Cerebellar nuclear complex (tissue), 1 donor: ENCODE measurements around the gene DENND1A.

Experiments
- DNase-seq, 2 experiments: peaks; one replicate each; lab custom pipeline; 2025; lab: John Stamatoyannopoulos, UW

Gene DENND1A

GRCh38 chr9:123530244-123530643 lies 399.7 kb downstream of the DENND1A start:
- no peak for DNase-seq

DNA sequence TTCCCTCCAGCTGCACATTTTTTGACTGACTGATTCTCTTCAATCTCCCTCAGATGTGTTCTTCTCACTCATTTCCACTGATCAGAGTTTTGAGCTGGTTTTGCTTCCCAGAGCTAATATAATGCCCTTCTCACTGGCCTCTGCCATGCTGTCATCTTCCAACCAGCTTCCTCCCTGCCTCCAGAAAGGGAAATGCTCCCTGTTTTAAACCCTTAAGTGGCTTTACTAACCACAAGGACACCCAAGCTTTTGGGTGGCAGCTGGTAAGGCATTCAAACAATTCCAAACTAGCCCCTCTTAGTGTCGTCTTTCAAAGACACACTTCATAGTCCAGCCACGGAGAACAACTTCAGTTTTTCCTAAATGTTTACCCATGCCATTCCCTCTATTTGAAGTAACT lies 401.4 kb downstream of the DENND1A start:
- no peak for DNase-seq

DNA sequence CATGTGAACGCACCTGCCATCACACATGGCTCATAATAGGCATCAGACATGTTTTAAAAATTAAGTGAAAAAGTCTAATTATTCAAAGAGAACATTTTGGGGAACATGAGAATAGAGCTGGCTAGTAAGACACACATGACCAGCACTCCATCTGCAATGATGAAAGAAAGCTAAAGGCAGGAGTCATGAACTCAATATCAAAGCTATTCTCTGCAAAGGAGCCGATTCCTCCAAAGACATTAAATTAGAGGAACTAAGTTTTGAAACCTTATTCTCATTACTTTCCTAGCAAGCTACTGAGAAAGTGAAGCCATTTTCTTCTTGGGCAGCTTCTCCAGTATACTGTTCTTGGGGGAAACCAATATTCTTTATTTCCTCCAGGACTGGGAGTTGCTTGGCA lies 401.9 kb downstream of the DENND1A start:
- DNase-seq: no peak

DNA sequence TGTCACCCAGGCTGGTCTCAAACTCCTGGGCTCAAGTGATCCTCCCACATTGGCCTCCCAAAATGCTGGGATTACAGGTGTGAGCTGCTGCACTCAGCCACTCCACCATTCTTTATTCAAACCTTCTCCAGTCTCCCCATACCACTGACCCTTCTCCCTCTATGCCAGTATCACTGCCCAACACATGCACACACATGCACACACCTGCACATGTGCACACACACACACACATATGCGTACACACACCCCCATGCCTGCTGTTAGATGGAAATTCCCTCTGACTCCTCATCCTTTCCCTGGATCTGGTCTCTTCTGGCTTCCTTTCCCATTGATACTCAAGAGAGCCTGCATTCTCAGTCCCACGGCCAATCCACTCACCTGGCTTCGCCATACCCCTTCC lies 404.0 kb downstream of the DENND1A start:
- DNase-seq: no peak

GRCh38 chr9:123525424-123525823 lies 404.5 kb downstream of the DENND1A start:
- DNase-seq: no peak

DNA sequence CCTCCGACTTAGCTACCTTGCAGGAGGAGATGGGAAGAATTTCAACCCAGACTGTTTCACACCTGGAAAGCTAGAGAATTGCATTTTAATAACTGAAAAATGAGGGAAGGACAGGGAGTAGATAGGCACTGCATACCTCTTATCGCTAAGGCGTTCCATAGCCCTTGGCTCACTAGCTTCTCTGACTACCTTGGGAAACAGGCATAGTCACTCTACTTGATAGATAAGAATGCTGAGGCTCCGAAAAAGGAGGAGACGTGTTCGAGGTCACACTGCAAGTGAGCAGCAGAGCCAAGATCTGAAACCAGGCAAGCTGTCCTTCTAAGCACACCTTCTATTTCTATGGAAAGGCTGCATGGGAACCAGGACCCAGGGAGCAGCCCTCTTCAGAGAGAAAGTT lies 405.1 kb downstream of the DENND1A start:
- DNase-seq: no peak

DNA sequence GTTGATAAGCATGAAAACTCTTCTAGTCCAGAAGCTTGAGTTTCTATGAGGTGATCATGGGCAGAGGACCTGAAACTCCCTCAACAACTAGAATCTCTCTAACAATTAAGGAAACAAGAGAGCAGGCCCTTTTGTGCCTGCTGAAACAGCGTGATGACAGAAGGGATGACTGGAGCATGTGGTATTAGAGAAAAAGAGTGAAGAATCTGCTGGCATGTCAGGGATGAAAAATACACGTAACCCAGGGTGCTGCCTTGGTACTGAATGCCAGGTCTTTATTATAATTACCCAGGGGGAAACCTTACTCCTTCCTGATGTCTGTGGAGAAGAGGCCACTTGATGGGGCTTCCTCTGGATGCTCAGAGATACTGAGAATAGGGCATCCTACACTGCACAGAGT lies 406.1 kb downstream of the DENND1A start:
- DNase-seq: no peak

DNA sequence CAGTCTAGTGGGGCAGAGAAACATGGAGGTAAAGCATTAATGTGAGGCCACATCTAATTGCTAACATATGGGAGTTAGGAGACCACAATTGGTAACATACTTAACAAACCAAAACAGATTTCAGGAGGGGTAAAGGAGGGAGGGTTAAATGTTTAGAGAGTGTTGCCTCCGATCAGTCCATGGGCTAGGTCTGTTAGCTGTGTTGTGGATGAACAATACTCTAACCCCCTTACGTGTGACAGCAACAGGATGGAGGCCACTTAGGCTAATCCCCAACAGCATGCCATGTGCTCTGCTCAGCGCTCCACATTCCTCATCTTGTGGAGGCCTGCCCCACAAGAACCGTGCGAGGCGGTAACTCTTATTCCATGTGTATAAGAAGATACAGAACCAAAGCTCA lies 406.9 kb downstream of the DENND1A start:
- DNase-seq: no peak

DNA sequence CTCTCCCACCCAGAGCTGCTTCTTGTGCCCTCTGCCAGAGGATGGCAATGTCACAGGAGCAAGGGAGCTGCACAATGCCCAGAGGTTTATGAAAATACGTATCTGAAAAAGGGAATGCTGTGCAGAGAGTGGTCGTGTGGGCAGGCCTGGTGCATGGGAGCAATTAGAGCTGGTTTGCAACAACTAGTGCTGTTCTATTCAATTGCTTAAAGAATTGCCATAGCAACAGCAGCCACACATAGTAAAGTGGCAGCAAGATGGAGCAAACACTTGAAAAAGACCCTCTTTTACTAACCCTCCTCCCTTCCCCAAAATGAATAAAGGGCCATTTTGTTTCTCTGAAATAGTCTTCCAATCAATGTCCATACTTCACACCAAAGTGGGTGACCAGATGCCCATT lies 407.7 kb downstream of the DENND1A start:
- DNase-seq: no peak

GRCh38 chr9:123518338-123518737 lies 411.6 kb downstream of the DENND1A start:
- DNase-seq: no peak

GRCh38 chr9:123517512-123517911 lies 412.4 kb downstream of the DENND1A start:
- DNase-seq: no peak

- no peak for DNase-seq
Observed at GRCh38 chr9:123514766-123515165, 415.2 kb downstream of the DENND1A start.

- DNase-seq: no peak
Observed at GRCh38 chr9:123513554-123513953, 416.4 kb downstream of the DENND1A start.

- no peak for DNase-seq
Observed at GRCh38 chr9:123511326-123512277, 418.3 kb downstream of the DENND1A start.

GRCh38 chr9:123509646-123510045 lies 420.3 kb downstream of the DENND1A start:
- no peak for DNase-seq

DNA sequence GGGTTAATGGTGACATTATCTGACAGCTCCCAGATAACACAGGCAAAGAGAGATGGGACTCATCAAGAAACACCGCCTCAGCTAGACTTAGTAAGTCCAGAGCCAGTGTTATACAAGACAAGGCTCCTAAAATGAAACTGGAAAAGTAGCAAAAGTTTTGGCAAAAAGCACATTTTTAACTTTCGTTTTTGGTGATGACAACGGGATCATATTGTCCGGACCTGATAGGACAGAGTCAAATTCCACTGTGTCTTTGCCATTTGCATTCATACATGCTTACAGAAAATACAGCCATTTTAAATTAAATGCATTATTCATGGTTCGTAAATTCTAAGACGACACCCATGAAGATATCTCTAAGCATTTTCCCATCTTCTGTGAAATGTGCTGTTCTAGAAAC lies 421.9 kb downstream of the DENND1A start:
- no peak for DNase-seq

- no peak for DNase-seq
Observed at GRCh38 chr9:123505496-123505895, 424.4 kb downstream of the DENND1A start.

DNA sequence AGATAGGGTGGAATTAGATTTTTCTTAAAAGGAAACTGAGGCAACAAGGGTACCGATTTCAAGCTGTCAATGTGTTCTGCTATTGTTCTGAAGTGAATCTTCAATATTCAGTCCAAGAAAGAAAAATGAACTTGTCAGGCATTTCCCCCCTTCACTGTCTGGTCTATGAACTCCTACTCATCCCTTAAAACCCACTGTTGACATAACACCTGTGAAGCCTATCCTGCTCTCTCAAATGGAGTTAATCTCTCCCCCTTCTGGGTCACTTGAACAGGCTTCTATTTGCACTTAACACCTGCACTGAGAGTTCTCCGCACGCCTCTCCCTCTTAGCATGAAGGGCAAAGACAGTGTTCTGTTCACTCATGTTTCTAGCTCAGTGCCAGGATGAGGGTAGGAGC lies 429.6 kb downstream of the DENND1A start:
- DNase-seq: no peak

DNA sequence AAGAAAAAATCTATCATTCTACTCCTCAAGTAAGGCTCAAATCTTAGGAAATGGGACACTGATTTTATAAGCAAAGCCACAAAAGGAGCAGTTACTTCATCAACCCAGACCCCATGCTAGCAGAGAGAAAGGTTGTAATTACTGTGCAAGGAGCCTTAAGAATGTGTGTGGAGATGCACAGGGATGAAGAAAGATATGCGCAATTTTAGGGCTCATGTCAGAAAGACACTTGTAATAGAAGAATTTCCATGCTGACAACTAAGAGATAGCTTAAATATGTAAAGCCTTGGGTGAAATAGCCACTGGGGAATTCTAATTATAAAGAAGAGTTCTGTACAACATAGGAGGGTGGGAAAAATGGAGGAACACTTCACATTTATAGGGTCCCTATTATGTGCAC lies 432.1 kb downstream of the DENND1A start:
- DNase-seq: no peak

GRCh38 chr9:123495731-123496130 lies 434.2 kb downstream of the DENND1A start:
- no peak for DNase-seq

GRCh38 chr9:123493627-123494026 lies 436.3 kb downstream of the DENND1A start:
- DNase-seq: no peak

- no peak for DNase-seq
Observed at GRCh38 chr9:123490688-123491087, 439.2 kb downstream of the DENND1A start.

DNA sequence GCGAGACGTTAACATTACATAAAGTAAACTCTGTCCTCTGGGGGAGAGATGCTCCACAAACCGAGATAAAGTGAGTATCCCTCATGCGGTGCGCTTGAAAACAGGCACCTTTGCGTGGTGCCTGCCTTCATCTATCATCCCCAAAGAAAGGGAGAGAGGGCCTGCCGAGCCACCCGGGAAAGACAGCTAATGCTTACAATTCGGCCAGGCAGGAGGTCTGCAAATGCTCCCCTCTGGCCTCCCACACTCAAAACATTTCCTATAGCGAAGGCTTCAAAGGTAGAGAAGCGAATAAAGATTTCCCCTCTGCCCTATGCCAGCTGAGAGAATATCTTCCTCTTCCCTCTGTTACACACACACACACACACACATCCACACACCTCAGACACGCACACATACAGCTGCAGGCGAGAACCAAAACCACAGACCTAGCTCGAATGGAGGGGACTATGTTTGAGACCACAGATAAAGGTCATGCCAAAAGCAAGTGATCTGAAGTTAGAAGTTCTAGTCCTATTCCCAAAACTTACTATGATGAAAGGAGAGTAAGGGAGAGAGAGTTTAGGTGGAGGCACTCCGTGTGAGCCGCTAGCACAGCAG lies 441.1 kb downstream of the DENND1A start:
- no peak for DNase-seq
